HG02759 (cell line): ENCODE results near the gene SBNO2.
"Not testable (repeated sequence)": the region's sequence is repeated elsewhere in the genome, so short reads cannot be mapped to it uniquely, and the experiment has no call there.

Source experiments
- ATAC-seq: cut with Tn5 transposase; IDR thresholded peaks from one replicate; pipeline ENCODE4 v1.9.1; 2021; ENCODE audit warnings: mild to moderate bottlenecking, moderate library complexity; ENCODE audit not compliant: unreplicated experiment

SBNO2 gene

DNA sequence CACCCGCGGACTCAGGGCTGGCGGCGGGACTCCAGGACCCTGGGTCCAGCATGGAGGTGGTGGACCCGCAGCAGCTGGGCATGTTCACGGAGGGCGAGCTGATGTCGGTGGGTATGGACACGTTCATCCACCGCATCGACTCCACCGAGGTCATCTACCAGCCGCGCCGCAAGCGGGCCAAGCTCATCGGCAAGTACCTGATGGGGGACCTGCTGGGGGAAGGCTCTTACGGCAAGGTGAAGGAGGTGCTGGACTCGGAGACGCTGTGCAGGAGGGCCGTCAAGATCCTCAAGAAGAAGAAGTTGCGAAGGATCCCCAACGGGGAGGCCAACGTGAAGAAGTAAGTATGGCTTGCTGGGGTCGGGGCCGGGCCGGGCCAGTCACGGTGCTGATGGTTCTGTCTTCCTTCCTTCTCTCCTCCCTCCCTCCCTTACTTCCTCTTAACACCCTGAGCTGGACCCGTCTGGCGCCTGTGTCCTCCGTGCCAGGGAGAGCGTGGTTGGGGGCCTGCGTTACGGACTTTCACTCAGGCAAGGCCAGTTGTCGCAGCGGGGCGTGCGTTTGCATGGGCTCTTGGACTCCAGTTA lies 32.9 kb upstream of the SBNO2 start:
- ATAC-seq = no peak

DNA sequence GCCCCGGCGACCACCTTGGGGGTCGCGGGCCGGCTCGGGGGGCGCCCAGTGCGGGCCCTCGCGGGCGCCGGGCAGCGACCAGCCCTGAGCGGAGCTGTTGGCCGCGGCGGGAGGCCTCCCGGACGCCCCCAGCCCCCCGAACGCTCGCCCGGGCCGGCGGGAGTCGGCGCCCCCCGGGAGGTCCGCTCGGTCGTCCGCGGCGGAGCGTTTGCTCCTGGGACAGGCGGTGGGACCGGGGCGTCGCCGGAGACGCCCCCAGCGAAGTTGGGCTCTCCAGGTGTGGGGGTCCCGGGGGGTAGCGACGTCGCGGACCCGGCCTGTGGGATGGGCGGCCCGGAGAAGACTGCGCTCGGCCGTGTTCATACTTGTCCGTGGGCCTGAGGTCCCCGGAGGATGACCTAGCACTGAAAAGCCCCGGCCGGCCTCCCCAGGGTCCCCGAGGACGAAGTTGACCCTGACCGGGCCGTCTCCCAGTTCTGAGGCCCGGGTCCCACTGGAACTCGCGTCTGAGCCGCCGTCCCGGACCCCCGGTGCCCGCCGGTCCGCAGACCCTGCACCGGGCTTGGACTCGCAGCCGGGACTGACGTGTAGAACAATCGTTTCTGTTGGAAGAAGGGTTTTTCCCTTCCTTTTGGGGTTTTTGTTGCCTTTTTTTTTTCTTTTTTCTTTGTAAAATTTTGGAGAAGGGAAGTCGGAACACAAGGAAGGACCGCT lies 32.2 kb upstream of the SBNO2 start:
- no peak for ATAC-seq

DNA sequence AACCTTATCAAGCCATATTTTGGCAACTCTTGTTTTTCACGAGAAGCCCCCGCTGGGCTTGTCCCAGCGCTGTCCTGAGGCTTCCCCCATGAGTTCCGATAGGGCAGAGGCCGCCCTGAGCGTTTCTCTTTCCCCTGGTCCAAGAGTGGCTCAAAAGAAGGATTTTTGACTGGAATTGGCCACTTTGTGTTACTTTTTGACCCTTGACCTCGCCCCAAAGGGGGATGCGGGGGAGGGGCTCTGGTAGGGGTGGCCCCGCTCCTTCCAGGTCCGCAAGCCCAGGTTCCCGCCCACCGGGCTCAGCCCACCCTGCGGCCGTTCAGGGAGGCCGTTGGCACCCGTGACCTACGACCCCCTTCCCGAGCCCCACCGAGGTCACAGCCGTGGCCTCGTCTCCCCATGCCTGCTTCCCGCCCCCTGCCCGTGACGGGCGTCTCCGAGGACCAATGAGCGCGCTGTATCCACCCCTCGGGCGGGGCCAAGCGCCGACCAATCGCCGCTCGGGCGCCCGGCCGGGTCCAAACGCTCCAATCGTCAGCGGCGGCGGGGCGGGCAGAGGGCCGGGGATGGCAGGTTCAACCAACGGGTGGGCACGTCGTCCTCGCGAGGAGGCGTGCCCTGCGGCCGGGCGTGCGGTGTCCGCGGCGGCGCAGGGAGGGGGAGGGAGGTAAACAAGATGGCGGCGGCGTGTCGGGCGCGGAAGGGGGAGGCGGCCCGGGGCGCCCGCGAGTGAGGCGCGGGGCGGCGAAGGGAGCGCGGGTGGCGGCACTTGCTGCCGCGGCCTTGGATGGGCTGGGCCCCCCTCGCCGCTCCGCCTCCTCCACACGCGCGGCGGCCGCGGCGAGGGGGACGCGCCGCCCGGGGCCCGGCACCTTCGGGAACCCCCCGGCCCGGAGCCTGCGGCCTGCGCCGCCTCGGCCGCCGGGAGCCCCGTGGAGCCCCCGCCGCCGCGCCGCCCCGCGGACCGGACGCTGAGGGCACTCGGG lies 31.3 kb upstream of the SBNO2 start, which contains the start of gene STK11:
Gene STK11, plus strand, starts transcription at position 665 of the 986 bp plus-strand sequence. CDS start 1,136 bp downstream, outside the sequence.
- peak; percentile 90 for ATAC-seq

DNA sequence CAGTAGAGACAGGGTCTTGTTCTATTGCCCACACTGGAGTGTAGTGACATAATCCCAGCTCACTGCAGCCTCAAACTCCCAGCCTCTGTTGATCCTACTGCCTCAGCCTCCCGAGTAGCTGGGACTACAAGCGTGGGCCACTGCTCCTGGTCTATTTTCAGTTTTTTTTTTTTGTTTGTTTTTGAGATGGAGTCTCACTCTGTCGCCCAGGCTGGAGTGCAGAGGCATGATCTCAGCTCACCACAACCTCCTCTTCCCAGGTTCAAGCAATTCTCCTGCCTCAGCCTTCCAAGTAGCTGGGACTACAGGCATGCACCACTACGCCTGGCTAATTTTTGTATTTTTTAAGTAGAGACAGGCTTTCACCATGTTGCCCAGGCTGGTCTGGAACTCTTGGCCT lies 26.5 kb upstream of the SBNO2 start:
- not testable (repeated sequence) for ATAC-seq

DNA sequence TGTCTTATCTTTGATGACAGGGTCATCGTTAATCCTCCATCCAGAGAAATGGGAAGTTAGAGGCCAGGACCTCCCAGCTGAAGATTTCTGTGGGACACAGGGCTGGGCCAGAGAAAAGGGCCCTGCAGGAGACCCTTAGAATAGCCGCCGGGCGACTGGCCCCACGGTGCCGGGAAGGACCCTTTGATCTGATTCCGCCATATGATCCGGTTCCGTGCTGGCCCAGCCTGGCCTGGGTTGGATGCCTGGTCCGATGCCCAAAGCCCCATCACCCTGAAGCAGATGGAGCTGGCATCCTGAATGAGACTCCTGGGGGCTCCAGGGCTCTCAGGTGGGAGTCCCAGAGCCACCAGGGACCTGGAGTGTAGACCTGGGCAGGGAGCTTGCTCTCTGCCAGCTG lies 25.5 kb upstream of the SBNO2 start:
- ATAC-seq = no peak

DNA sequence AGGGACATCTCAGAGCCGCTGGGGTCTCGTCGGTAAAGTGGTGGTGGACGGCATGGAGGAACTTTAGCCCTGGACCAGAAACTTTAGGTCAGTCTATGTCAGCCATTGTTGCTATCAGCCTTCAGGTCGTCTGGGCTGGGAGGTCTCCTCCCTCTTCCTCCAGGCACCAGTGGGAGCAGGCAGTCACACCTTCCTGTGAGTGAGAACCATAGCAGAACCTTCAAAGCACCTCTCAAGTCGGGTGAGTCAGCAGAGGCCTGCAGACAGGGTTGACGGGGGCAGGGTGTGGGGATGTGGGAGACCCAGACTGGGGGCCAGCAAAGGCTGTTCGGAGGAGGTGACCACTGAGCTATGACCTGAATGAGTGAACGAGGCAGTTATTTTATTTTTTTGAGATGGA lies 15.4 kb upstream of the SBNO2 start:
- no peak for ATAC-seq

DNA sequence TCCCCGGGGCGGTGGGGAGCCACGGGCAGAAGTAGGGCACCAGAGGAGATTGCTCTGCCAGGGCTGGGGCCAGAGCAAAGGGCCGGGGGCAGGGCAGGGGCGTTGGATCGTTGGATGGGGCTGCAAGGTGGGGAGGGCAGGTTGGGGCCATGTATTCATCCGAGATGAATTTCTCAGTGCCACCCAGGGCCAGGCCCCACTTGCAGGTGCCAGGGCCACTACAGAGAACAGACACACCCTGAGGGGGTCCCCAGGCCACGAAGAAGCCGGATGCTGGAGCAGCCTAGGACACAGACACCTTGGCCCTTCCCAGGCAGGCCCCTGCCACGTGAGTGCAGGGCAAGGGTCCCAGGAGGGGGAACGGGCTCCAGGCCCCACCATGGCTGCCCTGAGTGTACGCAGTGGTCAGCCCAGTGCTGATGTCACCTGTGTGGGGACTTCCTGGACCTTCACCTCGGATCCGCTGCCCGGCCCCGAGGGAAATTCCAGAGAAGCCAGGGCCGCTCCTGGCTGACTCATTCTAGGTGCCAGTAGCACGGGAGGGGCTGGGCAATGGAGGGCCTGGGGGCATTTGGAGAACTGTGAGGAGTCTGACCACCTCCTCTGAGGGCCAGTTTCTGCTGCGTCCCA lies 9.6 kb upstream of the SBNO2 start:
- peak; percentile 40 for ATAC-seq

DNA sequence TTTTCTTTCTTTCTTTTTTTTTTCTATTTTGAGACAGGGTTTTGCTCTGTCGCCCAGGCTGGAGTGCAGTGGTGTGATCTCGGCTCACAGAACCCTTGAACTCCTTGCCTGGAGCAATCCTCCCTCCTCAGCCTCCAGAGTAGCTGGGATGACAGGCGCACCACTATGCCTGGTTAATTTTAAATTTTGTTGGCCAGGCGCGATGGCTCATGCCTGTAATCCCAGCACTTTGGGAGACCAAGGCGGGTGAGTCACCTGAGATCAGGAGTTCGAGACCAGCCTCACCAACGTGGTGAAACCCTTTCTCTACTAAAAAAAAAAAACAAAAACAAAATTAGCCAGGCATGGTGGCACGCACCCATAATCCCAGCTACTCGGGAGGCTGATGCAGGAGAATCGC lies 8.7 kb upstream of the SBNO2 start:
- no peak for ATAC-seq

DNA sequence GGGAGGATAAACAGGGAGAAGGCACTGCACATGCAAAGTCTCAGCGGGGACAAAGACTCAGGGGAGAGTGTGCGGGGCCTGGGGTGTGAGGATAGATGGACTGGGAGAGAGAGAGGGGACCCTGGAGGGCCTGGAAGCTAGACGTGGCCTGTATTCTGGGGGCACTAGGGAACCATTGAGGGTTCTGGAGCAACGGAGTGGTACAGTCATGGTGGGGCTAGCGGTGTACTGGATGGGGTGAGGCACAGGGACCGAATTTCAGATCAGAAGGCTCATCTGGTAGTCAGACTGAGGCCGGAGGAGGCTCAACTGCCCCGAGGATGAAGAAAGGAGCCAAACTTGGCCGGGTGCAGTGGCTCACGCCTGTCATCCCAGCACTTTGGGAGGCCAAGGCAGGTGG lies 8.0 kb upstream of the SBNO2 start:
- ATAC-seq = no peak

DNA sequence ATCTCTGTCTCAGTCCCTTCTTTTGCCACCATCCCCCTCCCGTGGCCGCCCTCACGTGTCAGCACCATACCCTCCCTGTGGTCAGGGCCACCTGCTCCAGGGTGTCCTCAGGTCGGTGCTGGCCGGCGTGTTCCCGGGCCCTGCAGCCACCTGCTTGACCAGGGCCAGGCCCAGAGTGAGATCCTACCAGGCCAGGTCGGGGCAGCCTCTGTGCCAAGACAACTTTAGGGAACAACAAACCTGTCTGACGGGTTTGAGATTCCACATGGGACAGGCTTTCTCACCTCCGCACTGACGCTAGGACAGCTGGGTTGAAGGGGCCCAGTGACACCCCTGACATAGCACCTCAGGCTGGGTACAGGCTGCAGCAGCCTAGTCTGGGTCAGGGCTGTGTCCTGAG lies 7.5 kb upstream of the SBNO2 start:
- ATAC-seq = no peak

DNA sequence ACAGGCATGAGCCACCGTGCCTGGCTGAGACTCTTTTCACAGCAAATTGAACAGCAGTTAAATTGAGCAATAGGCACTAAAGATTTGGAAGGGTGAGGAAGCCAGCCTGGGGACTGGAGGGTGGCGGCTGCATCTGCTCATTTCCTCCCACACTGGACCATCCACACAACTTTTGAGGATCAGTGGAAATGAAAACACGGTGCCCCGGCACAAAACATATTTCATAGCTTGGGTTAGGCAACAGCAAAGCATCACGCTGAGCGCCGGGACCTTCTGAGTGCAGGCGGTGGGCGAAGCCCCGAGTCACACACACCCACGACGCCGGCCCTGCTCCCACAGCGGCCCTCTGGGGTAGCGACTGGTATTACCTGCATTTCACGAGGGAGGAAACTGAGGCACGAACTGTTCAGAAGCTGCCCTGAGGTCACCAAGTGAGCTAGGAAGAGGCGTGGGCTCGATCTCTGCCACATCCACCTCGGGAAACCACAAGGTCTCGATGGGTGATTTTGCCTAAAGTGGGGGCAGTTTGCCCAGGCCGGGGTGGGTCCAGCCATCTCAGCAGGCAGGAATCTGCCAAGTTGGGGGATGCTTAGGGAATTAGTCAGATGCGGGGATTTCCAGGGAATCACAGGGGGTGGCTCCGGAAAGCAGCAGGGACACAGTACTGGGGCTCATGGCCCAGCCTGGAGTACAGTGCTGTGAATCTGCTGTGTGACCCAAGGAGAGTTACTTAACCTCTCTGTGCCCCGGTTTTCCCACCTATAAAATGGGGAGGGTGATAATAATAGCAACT lies 3.5 kb upstream of the SBNO2 start:
- no peak for ATAC-seq

DNA sequence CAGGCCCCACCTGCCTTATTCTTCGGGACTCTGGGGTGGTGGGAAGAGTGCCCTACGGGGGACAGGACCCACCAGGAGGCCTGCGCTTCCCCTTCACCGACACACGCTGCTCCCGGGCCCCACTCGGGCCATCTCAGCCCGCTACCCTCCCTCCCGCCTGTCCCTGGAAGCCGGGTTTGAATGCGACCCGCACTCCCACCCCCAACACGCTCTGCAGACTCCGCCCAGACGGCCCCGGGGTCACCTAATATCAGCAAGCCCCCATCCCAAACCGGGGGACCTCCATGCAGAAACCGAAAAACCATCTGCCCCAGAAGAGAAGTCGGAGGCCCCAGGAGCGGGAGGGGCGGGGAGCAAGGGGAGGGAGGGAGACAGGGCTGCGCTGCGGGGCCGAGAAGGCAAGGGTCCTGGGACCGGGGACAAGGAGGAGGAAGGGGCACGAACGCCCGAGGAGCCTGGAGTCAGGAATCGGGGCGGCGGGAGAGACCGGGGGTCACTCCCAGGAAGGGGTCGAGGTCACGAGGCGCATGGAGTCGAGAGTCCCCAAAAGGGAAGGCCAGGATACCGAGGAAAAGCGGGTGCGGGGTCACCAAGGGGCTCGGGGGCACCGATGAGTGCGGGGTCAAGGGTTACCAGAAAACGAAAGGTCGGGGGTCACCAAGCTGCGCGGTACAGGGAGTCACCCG lies 766 bp downstream of the SBNO2 start:
- no peak for ATAC-seq

DNA sequence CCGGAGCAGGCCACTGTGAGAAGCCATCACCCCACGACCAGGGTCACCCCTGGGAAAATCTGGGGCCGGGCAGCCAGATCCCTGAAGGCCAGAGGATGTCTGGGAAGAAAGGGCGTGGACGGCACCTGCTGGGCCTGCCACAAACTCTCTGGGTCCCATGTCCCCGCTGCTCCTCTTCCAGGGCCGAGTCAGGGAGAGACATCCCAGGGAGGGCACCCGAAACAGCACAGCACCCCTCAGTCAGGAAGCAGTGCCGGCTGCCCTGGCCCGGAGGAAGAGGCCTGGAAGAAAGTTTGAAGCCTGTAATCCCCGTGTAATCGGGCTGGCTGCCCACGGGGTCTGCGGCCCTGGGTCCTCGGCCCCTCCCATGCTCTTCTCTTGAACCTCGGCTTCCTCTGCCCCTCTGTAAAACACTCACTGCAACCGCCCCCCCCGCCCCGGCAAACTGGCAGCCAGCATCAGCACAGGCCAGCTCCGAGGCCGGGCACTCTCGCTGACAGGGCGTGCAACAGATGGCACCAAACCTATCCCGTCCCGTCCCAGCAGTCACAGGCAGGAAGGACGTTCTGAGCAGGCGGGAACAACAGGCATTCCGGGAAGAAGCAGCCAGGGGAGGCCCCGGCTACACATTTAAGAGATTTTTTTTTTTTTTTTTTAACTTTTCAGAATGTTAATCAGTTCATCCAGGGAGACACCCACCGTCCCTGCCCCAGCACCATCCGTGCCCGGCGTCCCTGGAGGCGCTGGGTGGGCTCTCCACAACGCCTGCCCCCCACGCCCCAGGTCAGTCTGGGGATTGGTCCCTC lies 1.5 kb downstream of the SBNO2 start:
- ATAC-seq = no peak

DNA sequence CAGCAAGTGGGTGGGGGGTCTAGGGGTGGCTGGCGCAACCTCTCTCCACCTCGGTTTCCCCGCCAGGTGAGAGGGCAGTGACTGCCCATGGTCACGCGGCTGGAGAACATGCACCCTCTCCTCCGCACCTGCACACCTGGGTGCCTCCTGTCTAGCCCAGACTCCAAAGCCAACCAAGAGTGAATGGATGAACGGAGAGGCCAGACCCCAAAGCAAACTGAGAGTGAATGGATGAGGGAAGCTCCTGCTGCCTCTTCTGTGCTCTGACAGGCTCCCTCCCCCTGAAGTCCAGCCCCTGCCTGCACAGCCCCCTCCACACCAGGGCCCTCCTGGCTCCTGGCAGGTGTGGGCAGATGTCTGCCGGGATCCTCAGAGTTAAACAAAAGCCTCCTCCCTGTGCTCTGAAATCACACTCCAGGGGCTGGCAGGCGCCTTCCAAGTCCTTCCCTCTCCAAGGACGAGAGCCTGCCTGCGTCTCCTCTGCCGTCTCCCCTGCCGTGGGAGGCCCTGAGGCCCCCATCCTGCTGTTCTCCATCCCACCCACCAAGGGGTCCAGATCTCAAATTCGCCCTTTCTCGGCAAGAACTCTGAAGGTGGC lies 2.2 kb downstream of the SBNO2 start:
- ATAC-seq = no peak

DNA sequence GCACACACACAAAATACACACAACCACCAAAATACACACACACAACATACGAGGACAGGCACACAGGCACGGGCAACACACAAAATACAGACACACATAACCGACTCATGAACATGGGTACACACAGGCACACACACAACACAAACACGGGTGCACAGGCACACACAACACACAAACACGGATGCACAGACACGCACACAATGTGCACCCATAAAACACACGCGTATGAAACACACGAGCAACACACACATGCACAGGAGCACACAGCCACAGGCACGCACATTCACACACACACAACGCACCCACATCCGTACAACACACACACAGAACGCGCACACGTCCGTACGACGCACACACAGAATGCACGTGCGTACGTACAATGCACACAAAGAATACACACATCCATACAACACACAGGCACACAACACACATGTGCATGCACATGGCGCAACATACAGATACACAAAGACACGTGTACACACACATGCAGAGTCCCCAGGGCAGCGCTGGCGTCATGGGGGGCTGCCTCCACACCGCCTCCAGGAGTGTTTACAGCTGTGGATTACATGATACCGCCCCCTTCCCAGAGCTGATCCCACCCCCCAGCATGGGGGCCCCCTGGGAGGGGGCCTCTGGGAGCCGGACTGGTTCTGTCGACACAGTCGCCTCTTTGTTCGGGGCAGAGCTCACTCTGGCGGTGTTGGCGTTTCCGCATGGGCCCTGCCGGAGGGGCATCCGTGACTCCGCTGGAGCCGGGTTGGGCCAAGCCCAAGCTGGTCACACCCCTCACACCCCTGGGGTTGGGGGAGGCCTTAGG lies 2.9 kb downstream of the SBNO2 start:
- no peak for ATAC-seq

DNA sequence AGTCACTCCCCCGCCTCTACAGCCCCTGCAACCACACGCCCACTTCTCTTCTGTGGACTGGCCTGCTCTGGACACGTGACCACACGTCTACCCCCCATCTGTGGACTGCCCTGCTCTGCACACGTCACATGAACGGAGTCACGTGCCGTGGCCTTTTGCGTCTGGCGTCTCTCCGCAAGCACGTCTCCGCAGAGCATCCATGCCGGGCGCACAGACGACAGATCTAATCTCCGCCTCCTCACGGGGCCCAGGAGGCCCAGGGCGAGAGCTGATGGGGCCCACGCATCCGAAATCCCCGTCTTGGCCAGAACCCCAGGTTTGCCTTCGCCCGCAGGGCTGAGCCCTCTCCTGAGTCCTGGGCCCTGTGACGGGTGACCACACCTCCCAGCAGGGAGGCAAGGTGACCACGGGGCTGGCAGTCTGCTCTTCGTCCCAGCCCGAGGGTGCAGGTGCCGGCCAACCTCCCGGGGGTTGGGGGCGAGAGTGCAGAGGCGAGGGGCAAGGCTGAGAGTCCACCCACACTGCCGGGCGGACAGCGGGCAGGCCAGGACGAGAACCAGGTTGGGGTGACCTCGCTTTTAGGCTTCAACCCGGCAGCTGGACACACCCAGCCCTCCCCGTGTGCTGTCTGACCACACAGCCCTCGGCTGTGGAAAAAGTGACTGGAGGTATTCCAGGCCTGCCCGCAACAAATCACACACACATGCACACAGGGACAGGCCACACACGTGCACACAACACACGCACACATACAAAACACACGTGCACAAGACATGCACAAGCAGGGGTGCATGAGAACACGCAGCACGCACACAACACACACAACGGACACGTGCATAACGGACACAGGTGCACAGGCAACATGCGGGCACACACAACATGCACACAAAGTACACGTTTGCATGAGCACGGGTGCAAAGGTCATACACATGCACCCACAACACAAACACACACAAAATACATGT lies 3.9 kb downstream of the SBNO2 start:
- ATAC-seq = no peak

DNA sequence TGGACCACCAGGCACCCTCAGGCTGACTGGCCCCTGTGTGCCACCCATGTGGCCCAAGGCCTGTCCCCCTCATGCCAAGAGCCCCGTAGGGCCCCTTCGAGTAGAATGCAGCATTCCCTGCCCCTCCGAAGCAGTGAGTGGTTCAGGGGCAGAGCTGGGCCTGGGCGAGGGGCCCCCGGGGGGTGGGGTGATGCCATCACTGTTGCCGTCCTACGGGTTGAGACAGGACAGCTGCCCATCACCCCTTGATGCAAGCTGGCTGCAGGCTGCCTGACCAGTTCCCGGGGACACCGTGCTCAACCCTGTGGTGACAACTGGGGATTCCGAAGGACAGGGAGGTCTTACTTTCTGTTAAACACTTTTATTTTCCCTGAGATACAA lies 4.7 kb downstream of the SBNO2 start:
- no peak for ATAC-seq
